Measurements from ENCODE around the gene SF1. TPM values are rescaled to one million over a fixed set of nuclear protein-coding genes. Genes with fewer than 3 reads are reported as not detected.

Gene SF1
- total RNA-seq, 2 experiments from 2014 or later: 1,632 to 1,657 TPM

DNA sequence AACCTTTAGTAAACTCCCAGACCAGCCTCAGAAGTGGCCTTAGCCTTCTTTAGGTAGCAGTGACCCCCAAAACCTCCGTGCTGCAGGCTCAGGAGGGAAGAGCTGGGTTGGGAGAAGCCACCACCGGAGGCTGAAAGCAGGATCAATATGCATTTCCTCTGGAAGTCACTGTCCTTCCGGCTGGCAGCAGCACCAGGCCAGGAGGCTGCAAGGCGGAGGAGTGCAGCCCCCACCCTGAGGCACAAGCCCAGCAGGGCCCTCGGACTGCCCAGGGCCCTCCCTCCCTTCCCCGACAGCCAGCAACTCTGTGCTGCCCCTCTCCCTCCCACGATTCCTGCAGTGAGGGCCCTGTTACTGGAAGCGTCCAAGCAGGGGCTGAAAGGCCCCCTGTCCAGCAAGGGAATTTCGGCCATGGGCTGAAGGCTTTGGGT is 52.1 kb downstream of the SF1 start:
- no peaks in the 10 kb centered on the region for H3K9me3 Mint-ChIP-seq
- no peak for ATAC-seq (ENCODE audit: poor library complexity)
- no peak overlapping the region for H3K27ac Mint-ChIP-seq
- Histone ChIP-seq H3K27ac (ENCODE audit: low read depth in 1 of 2, low read length in 2 of 2) (no peak overlapping the region), H3K4me1 (ENCODE audit: insufficient read depth, low read length) (peaks cover 15% of the 10 kb centered on the region), H3K36me3 (ENCODE audit: insufficient read depth, low read length) (peaks cover 41% of the 10 kb centered on the region), H3K9me3 (ENCODE audit: control insufficient read depth in 1 of 2, insufficient read depth in 1 of 2, low read length in 2 of 2) (no peaks in the 10 kb centered on the region), H3K27me3 (ENCODE audit: control insufficient read depth in 1 of 2, insufficient read depth in 2 of 2, low read length in 2 of 2) (peaks cover 13 to 14% of the 10 kb centered on the region in 2 experiments), H3K4me3 (ENCODE audit: low read length) (no peak overlapping the region)
- CTCF ChIA-PET: interaction anchor here (1.9 kb wide), 1 partner anchor 38 kb away, joined by 6 read pairs; no protein-coding TSS in a partner anchor
- intact Hi-C loops (cut with DNase I, micrococcal nuclease): no loop called here
- no peak overlapping the region for H3K4me3 Mint-ChIP-seq
- peak in 1 of 14 experiments; percentile 15 for DNase-seq
- H3K27me3 Mint-ChIP-seq: peaks cover 9% of the 10 kb centered on the region
- H3K4me1 Mint-ChIP-seq (ENCODE audit: low read depth): peaks cover 16% of the 10 kb centered on the region
- peaks cover 48% of the 10 kb centered on the region for H3K36me3 Mint-ChIP-seq (ENCODE audit: low read depth)
- TF ChIP-seq CTCF (IDR thresholded peaks at IDR 0.05): no peak
- POLR2A ChIA-PET: interaction anchor here (1.5 to 2.8 kb wide), 2 partner anchors 15 to 18 kb away, joined by 4 to 12 read pairs; partner anchors contain the start of gene RASGRP2

GRCh38 chr11:64724863-64725532 is 53.3 kb downstream of the SF1 start:
- no peak overlapping the region for H3K4me3 Mint-ChIP-seq
- Histone ChIP-seq H3K27me3 (ENCODE audit: control insufficient read depth in 1 of 2, insufficient read depth in 2 of 2, low read length in 2 of 2) (peaks cover 14 to 18% of the 10 kb centered on the region in 2 experiments), H3K4me1 (ENCODE audit: insufficient read depth, low read length) (peaks cover 15% of the 10 kb centered on the region), H3K4me3 (ENCODE audit: low read length) (no peak overlapping the region), H3K36me3 (ENCODE audit: insufficient read depth, low read length) (peaks cover 31% of the 10 kb centered on the region), H3K27ac (ENCODE audit: low read depth in 1 of 2, low read length in 2 of 2) (no peak overlapping the region), H3K9me3 (ENCODE audit: control insufficient read depth in 1 of 2, insufficient read depth in 1 of 2, low read length in 2 of 2) (no peaks in the 10 kb centered on the region)
- no peak overlapping the region for H3K27ac Mint-ChIP-seq
- DNase-seq (peak in 1 of 14 experiments; percentile 36), ATAC-seq (ENCODE audit: poor library complexity) (no peak)
- intact Hi-C loops (cut with DNase I, micrococcal nuclease): loop anchor here in 1 of 2 experiments (5.0 kb wide), 1 partner anchor 173 kb away; no protein-coding TSS in a partner anchor
- peaks cover 21% of the 10 kb centered on the region for H3K27me3 Mint-ChIP-seq
- no peaks in the 10 kb centered on the region for H3K9me3 Mint-ChIP-seq
- TF ChIP-seq CTCF (IDR thresholded peaks at IDR 0.05): no peak
- POLR2A ChIA-PET: interaction anchor here (2.8 kb wide), 1 partner anchor 20 kb away, joined by 12 read pairs; the partner anchor contains the start of gene RASGRP2
- peaks cover 16% of the 10 kb centered on the region for H3K4me1 Mint-ChIP-seq (ENCODE audit: low read depth)
- CTCF ChIA-PET: interaction anchor here (1.9 kb wide), 1 partner anchor 36 kb away, joined by 6 read pairs; no protein-coding TSS in a partner anchor
- peaks cover 38% of the 10 kb centered on the region for H3K36me3 Mint-ChIP-seq (ENCODE audit: low read depth)

DNA sequence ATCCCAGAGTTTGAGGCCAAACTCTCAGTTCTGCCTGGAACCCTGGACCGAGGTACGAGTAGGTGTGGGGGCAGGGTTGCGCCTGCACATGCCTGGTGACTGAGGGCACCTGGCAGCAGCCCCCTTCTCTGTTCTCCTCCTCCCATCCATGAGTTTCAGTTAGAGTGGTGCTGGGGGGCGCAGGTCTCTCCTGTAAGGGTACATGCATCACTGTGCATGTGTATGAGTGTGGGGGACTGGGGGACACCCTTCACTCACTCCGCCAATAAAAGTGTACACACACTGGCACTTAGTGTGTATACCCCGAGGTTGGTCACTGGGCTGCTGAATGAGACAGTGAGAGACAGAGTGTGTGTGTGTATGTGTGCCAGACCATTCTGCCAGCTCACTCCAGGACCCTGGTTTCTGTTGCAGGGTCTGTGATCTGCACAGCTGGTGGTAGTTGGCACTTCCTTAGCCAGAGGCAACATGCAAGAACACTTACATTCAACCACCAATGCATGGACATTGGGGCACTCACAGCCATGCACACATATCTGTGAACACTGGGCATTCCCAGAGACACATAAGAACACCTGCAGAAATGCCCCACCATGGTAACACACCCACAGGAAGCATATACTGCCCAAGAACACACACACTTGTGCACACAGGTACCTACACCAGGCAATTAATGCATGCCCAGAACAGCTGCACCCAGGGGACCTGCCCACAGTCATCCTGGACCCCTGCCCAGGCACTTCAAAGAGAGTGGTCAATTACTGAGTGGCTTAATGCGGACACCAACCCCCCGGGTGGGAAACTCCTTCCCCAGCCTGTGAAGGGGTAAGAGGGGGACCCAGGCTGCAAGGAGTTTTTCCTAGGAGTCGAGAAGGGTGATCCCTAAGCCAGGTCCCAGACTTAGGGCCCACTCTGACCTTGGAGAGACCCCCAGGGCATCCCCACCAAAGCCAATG is 54.2 kb downstream of the SF1 start:
- ATAC-seq (ENCODE audit: poor library complexity) (no peak), DNase-seq (peak in 2 of 14 experiments; percentile 31 to 39)
- CTCF ChIA-PET: interaction anchor here (2.9 kb wide), 1 partner anchor 36 kb away, joined by 10 read pairs; no protein-coding TSS in a partner anchor
- Mint-ChIP-seq H3K4me1 (ENCODE audit: low read depth) (peaks cover 16% of the 10 kb centered on the region), H3K27me3 (peaks cover 29% of the 10 kb centered on the region), H3K9me3 (no peaks in the 10 kb centered on the region), H3K36me3 (ENCODE audit: low read depth) (peaks cover 31% of the 10 kb centered on the region), H3K4me3 (peak overlapping the region; percentile 63), H3K27ac (peak overlapping the region; percentile 61)
- Histone ChIP-seq H3K4me3 (ENCODE audit: low read length) (no peak overlapping the region), H3K36me3 (ENCODE audit: insufficient read depth, low read length) (peaks cover 23% of the 10 kb centered on the region), H3K27me3 (ENCODE audit: control insufficient read depth in 1 of 2, insufficient read depth in 2 of 2, low read length in 2 of 2) (peaks cover 14 to 21% of the 10 kb centered on the region in 2 experiments), H3K9me3 (ENCODE audit: control insufficient read depth in 1 of 2, insufficient read depth in 1 of 2, low read length in 2 of 2) (no peaks in the 10 kb centered on the region), H3K4me1 (ENCODE audit: insufficient read depth, low read length) (peaks cover 15% of the 10 kb centered on the region), H3K27ac (ENCODE audit: low read depth in 1 of 2, low read length in 2 of 2) (peak overlapping the region in 1 of 2 donors; percentile 61)
- no peak for TF ChIP-seq CTCF (IDR thresholded peaks at IDR 0.05)
- POLR2A ChIA-PET: no interaction called here
- intact Hi-C loops (cut with DNase I, micrococcal nuclease): loop anchor here (1.0 to 5.0 kb wide), 3 partner anchors 36 to 172 kb away; no protein-coding TSS in a partner anchor

All from CD4-positive, alpha-beta T cell (primary cell).